Endothelial cell of umbilical vein (primary cell): ENCODE measurements around the gene BTNL9. TPM values are rescaled to one million over a fixed set of nuclear protein-coding genes. Genes with fewer than 3 reads are reported as not detected.
"Not testable (repeated sequence)": the region's sequence is repeated elsewhere in the genome, so short reads cannot be mapped to it uniquely, and the experiment has no call there.

Experiments
- BruUV-seq: library from RNA; stranded (reverse); fragments of 400-500 nt; replicated peaks from 2 replicates; lab custom pipeline; 2021; lab: Mats Ljungman, UMichigan
- CTCF ChIA-PET: fragments of 300-600, 350-600 bp; sonication (Branson Sonifier 250); formaldehyde crosslinking; loops from one replicate; lab custom pipeline; 2021; ENCODE audit warnings: antibody characterized with exemption, inconsistent platforms; lab: Charles Lee
- POLR2A ChIA-PET: fragments of 300-600, 350-600 bp; sonication (Branson Sonifier 250); formaldehyde crosslinking; loops from one replicate; lab custom pipeline; 2021; ENCODE audit warnings: antibody characterized with exemption, inconsistent platforms; lab: Charles Lee
- DNase-seq: peaks from one replicate; pipeline ENCODE4 v3.0.0-alpha.2; 2011; ENCODE audit warnings: low read depth, low spot score
- FAIRE-seq: peaks from 2 replicates; lab custom pipeline; 2011; peaks lifted over from hg19 to GRCh38; lab: Jason Lieb, UNC
- H2AFZ ChIP-seq: 2 replicates; pipeline ENCODE4 v1.6.0; 2012; ENCODE audit warnings: low read depth, low read length, control low read depth, inconsistent platforms
- H3K27ac ChIP-seq: 2 replicates; pipeline ENCODE4 v1.5.1; 2011; ENCODE audit warnings: low read depth, mild to moderate bottlenecking, control low read depth, low read length, moderate library complexity; ENCODE audit not compliant: insufficient read depth
- H3K27me3 ChIP-seq, 2 experiments: 2 replicates each; pipeline versions ENCODE4 v1.6.0 to v1.6.1; 2011; ENCODE audit warnings: low read length in 2 of 2, mixed read lengths in 1 of 2; ENCODE audit not compliant: control insufficient read depth in 2 of 2, insufficient read depth in 2 of 2
- H3K36me3 ChIP-seq, 2 experiments: 2 replicates in 1 of 2; 3 replicates in 1 of 2; pipeline ENCODE4 v1.5.1; 2011; ENCODE audit warnings: low read length in 2 of 2, mild to moderate bottlenecking in 1 of 2, moderate library complexity in 1 of 2; ENCODE audit not compliant: control insufficient read depth in 2 of 2, insufficient read depth in 2 of 2; ENCODE audit errors: extremely low read depth in 1 of 2
- H3K4me1 ChIP-seq: 3 replicates; pipeline ENCODE4 v1.5.1; 2011; ENCODE audit warnings: mild to moderate bottlenecking, low read length; ENCODE audit not compliant: control insufficient read depth, insufficient read depth; ENCODE audit errors: extremely low read depth
- H3K4me2 ChIP-seq: 2 replicates; pipeline ENCODE4 v1.6.1; 2011; ENCODE audit warnings: low read length, control low read depth, mixed read lengths; ENCODE audit not compliant: insufficient read depth
- H3K4me3 ChIP-seq, 3 experiments: fragments of 200-600 bp in 1 of 3; sonication (generic), shearing (Covaris generic) in 1 of 3; replicated peaks in 1 of 3; 2 replicates each; pipeline ENCODE4 v1.5.1; 2011 to 2016; ENCODE audit warnings: control low read depth in 3 of 3, low read length in 3 of 3, mild to moderate bottlenecking in 2 of 3, inconsistent platforms in 1 of 3, low read depth in 1 of 3, moderate library complexity in 1 of 3; ENCODE audit not compliant: insufficient read depth in 1 of 3
- H3K79me2 ChIP-seq: 2 replicates; pipeline ENCODE4 v1.6.0; 2012; ENCODE audit warnings: low read length, inconsistent platforms; ENCODE audit not compliant: control insufficient read depth, insufficient read depth
- H3K9ac ChIP-seq: replicated peaks from 2 replicates; pipeline ENCODE3; 2011; ENCODE audit warnings: low read length, control low read depth; ENCODE audit not compliant: insufficient read depth; ENCODE audit errors: extremely low read depth
- H3K9me1 ChIP-seq: replicated peaks from 3 replicates; pipeline ENCODE4 v1.6.0; 2011; ENCODE audit warnings: mild to moderate bottlenecking, low read length; ENCODE audit not compliant: control insufficient read depth, insufficient read depth; ENCODE audit errors: extremely low read depth
- H3K9me3 ChIP-seq: replicated peaks from 2 replicates; pipeline ENCODE4 v1.5.1; 2012; ENCODE audit warnings: low read length, inconsistent platforms; ENCODE audit not compliant: control insufficient read depth, insufficient read depth
- H4K20me1 ChIP-seq: replicated peaks from 2 replicates; pipeline ENCODE3; 2011; ENCODE audit warnings: mild to moderate bottlenecking, low read length; ENCODE audit not compliant: control insufficient read depth, insufficient read depth; ENCODE audit errors: extremely low read depth
- EZH2 ChIP-seq: IDR thresholded peaks from 2 replicates; pipeline ENCODE4 v1.6.1; 2012; ENCODE audit warnings: borderline replicate concordance, low read depth, mild to moderate bottlenecking, moderate library complexity, low read length, inconsistent platforms; ENCODE audit not compliant: severe bottlenecking
- POLR2A ChIP-seq: IDR thresholded peaks from 2 replicates; pipeline ENCODE4 v1.6.1; 2012; ENCODE audit warnings: low read depth, mild to moderate bottlenecking, control low read depth, low read length
- dilution Hi-C: fragments of 300-500 bp; cut with MboI; formaldehyde crosslinking; loops from one replicate; pipeline ENCODE4 v1.15.0; 2019; ENCODE audit warnings: low sequenced_read_pairs; ENCODE audit not compliant: extremely low pct_ligation_motif_present
- intact Hi-C: fragments of 100-400 bp; cut with micrococcal nuclease; formaldehyde crosslinking; loops from one replicate; pipeline ENCODE4 v1.10.0; 2022
- polyA plus RNA-seq, 4 experiments: library from polyadenylated mRNA; depleted of rRNA in 3 of 4; stranded (reverse) in 3 of 4; unstranded in 1 of 4; fragments of >200 nt; gene quantifications; 2 replicates each; pipeline versions ENCODE4 v1.2.1 to v1.2.3, GENCODE V29; 2011 to 2012; ENCODE audit warnings: missing spikeins in 1 of 4
- total RNA-seq: library from RNA; stranded (reverse); gene quantifications from 2 replicates; pipeline ENCODE4 v1.2.3, GENCODE V29; 2021
- TF ChIP-seq, protein P1 (sequence below): IDR thresholded peaks from 2 replicates; pipeline ENCODE4 v1.6.1; 2011; ENCODE audit not compliant: insufficient read depth, insufficient read length

BTNL9 gene
- total and polyA plus RNA-seq, 2 donors (not counting 3 experiments of a cell fraction or from before 2014, with no cell fraction given): 0.13 to 0.33 TPM

DNA sequence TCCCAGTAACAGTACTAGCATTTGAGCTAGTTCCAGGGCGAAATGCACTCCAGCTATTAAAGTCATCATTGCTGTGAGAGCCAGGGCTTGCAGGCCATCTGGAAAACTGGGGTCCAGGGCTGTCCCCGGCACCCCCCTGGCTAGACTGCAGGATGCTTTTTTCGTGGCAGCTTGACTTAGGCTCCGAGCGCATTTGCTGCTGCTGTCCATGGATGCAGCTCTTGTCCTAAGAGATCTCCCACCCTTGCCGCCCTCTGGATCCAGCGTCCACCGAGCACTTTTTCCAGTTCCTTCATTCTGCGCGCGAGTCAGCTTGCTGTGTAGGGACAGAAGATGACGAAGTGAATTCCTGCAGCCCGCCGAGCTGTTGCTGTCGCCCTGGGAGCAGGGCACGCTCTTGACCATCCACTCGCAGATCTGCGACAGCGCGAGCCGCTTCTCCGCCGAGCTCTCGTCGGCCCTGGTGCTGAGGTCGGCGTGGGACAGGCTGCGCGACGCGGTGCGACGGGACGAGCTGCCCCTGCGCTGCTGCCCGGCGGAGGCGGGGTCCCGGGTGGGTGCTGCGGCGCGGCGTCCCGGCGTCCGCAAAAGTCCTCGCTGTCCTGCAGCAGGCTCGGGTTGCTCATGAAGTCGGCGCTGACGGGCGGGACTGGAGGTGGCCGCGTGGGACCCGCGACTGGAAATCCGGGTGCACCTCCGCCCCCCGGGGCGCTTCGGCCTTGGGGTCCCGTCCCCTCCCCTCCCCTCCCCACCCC is 60.2 kb downstream of the BTNL9 start:
- Histone ChIP-seq H2AFZ (no peak overlapping the region), H3K36me3 (no peaks in the 10 kb centered on the region), H3K4me2 (no peak overlapping the region), H3K4me1 (no peaks in the 10 kb centered on the region), H3K79me2 (no peaks in the 10 kb centered on the region), H3K9me1 (no peaks in the 10 kb centered on the region), H3K27me3 (peaks cover 8 to 17% of the 10 kb centered on the region in 2 experiments), H3K27ac (no peak overlapping the region), H3K9me3 (no peaks in the 10 kb centered on the region), H3K9ac (no peak overlapping the region), H4K20me1 (no peaks in the 10 kb centered on the region), H3K4me3 (no peak overlapping the region)
- no peak for FAIRE-seq
- intact Hi-C loops: no loop called here
- dilution Hi-C loops: no loop called here
- peak; percentile 5 for DNase-seq
- no peak for TF ChIP-seq POLR2A
- TF ChIP-seq, protein P1, sequence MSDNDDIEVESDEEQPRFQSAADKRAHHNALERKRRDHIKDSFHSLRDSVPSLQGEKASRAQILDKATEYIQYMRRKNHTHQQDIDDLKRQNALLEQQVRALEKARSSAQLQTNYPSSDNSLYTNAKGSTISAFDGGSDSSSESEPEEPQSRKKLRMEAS: no peak
- TF ChIP-seq EZH2: peak; percentile 67
- POLR2A ChIA-PET: no interaction called here
- BruUV-seq: no TSS peak
- CTCF ChIA-PET: interaction anchor here (0.7 to 2.0 kb wide), 7 partner anchors 9 to 316 kb away, joined by 3 to 11 read pairs (median 4); no protein-coding TSS in a partner anchor

DNA sequence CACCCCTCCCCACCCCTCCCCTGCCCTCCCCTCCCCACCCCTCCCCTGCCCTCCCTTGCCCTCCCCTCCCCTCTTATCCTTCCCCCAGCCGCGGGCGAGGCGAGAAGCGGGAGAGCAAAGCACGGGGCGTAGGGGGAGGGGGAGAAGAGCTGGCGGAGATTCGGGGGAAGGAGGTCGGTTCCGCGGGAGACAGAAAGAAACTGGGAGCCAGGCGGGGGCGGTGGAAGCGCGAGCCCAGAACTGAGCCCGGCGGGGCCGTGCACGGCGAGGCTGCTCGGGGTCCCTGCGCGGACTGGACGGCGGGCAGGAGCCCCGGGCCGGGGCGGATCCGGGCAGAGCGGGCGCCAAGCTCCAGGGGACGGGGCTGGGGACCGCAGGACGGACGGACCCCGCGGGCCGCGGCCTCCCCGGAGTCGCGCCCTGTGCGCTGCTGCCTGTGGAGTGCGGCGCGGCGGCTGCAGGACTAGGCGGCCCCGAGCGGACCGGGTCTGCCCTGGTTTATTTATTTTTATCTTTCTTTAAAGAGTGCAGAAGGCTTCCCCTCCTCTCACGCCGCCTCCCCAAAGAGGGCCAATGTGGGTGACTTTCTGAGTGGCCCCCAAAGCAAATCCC is 61.1 kb downstream of the BTNL9 start:
- BruUV-seq, H3K9ac ChIP-seq, dilution Hi-C loops: not testable (repeated sequence)

DNA sequence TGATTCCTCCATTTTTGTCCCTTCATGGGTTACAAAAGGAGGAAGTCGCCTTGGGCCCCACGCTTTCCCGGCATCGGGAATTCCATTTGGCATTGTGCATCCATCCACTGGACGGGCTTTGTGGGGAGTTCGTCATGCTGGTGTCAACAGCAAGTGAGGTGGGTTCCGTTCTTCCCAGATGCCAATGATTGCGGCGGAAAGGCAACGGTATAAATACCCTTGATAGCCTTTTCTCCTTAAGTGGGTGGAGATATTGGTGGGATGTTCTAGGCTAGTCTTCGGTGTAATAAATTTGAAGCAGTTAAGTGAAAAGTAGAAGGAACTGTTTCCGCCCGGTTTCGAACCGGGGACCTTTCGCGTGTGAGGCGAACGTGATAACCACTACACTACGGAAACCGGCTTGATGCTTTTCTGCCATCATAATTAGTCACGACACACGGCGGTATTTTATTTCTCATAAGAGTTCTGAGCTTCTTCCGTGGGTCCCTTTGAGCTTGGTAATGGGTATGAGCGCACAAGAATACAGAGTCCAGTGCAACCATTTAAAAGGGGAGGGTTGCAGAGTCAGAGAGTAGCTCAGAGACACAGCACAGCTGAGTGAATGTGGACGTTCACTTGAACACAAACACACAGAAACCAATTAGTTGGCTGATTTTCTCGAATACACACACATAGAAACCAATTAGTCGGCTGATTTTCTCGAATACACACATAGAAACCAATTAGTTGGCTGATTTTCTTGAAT is 62.0 kb downstream of the BTNL9 start:
- POLR2A ChIA-PET, BruUV-seq, H3K4me1 ChIP-seq, dilution Hi-C loops, H3K27ac ChIP-seq, H3K36me3 ChIP-seq, H3K9ac ChIP-seq, DNase-seq, intact Hi-C loops, H3K9me3 ChIP-seq, H3K4me2 ChIP-seq, H3K9me1 ChIP-seq, H2AFZ ChIP-seq, CTCF ChIA-PET, H4K20me1 ChIP-seq, H3K79me2 ChIP-seq, H3K4me3 ChIP-seq: not testable (repeated sequence)
- peaks cover 8 to 17% of the 10 kb centered on the region in 2 experiments for H3K27me3 ChIP-seq
- peak; percentile 96 for FAIRE-seq

More for the DNA sequence above, 61.1 kb downstream of the BTNL9 start:
- H3K4me3 ChIP-seq, FAIRE-seq, H3K4me1 ChIP-seq, H4K20me1 ChIP-seq, intact Hi-C loops, H3K79me2 ChIP-seq, H2AFZ ChIP-seq, POLR2A ChIA-PET, DNase-seq, H3K36me3 ChIP-seq, H3K27ac ChIP-seq, H3K4me2 ChIP-seq, H3K9me1 ChIP-seq, H3K9me3 ChIP-seq: not testable (repeated sequence)
- H3K27me3 ChIP-seq: peaks cover 8 to 17% of the 10 kb centered on the region in 2 experiments
- CTCF ChIA-PET: interaction anchor here (1.4 to 2.0 kb wide), 3 partner anchors 14 to 317 kb away, joined by 4 to 11 read pairs (median 10); no protein-coding TSS in a partner anchor
